ENCODE measurements around the gene SORT1. TPM values are rescaled to one million over a fixed set of nuclear protein-coding genes. Genes with fewer than 3 reads are reported as not detected.
A peak's percentile ranks its signal among the peaks of the same experiment; 100 is the strongest.
"Not testable (repeated sequence)": the region's sequence is repeated elsewhere in the genome, so short reads cannot be mapped to it uniquely, and the experiment has no call there.

SORT1 gene
- total RNA-seq, result 10 to 100 TPM in 3 of 6 experiments, 1 to 10 TPM in 3; 3.2 to 30.3 (median 13.7) TPM
- long read RNA-seq, partial matches to known transcripts, result 0 of 2 reads
- long read RNA-seq, other reads (novel, unspliced or antisense), result 2 of 2 reads

DNA sequence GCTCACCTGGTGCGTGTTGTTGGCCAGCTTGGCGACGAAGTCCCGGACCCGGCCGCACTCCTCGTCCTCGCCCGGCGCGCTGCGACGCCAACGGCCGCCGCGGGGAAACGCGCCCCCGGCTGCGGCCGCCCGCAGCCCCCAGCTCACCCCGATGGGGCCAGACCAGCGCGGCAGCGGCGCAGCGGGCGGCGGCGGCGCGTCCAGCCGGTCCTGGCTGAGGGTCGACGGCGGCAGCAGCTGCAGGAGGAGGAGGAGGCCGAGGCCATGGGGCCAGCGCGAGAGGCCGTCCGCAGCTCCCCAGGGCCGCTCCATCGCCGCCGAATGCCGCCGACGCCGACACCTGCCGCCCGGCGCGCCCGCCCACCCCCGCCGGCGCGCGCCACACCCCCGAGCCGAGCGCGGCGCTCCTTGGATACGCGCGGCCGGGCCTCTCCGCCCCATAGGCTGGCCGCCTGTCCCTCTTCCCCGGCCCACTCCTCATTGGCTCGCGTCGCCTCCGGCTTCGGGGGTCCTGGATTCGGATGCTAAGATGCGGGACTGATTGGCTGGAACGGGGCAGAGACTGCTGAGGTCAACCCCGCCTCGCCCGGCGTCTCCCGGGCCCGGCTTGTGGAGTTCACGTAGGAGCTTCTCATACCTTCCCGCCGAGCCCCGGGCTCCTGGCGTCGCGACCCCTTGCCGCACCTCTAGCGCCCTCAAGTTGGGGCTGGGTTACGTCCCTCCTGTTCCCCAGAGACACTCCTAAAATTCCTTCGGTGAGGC is at the start of gene SORT1:
Gene SORT1, minus strand, starts transcription at position 338 of the 762 bp plus-strand sequence. Its CDS starts 26 bp downstream, at position 312.
- Histone ChIP-seq H3K4me3 (peak within 1 kb of the TSS; percentile 39 to 62 (median 39)), H3K27ac (peak within 1 kb of the TSS in 1 of 3 donors; percentile 59), H3K9me3 (no peaks in the 10 kb centered on the region), H3K4me1 (peaks cover 0 to 34% (median 6%) of the 10 kb centered on the region in 4 donors), H3K36me3 (peaks cover 0 to 18% (median 6%) of the 10 kb centered on the region in 4 donors), H3K27me3 (no peaks in the 10 kb centered on the region)
- 0% methylated on average over 2 of the region's 98 CpGs for WGBS (ENCODE audit: insufficient coverage, low coverage, low lambda C conversion rate, missing lambda C conversion rate)
- ATAC-seq (peak; percentile 86 to 94 (median 88)), DNase-seq (peak; percentile 74 to 82 (median 79))
- TF ChIP-seq CTCF (IDR thresholded peaks at IDR 0.05) (no peak), POLR2A (IDR thresholded peaks at IDR 0.05) (peak; percentile 78)
- intact Hi-C loops (cut with DNase I), result loop anchor here in 1 of 2 donors (5.0 kb wide), 1 partner anchor 135 kb away; no protein-coding TSS in a partner anchor

- DNase-seq; H3K27ac ChIP-seq; intact Hi-C loops (cut with DNase I); H3K4me1 ChIP-seq; H3K27me3 ChIP-seq; H3K9me3 ChIP-seq; H3K4me3 ChIP-seq; ATAC-seq; H3K36me3 ChIP-seq: not testable (repeated sequence)
- WGBS (ENCODE audit: insufficient coverage, low coverage, low lambda C conversion rate, missing lambda C conversion rate), result 69% methylated on average over 11 of the region's 11 CpGs
Measured at GRCh38 chr1:109445949-109446695, 48.4 kb upstream of the SORT1 start.

- ATAC-seq, result no peak
- no peak for DNase-seq
- Histone ChIP-seq H3K36me3 (no peaks in the 10 kb centered on the region), H3K4me3 (no peak overlapping the region), H3K27me3 (no peaks in the 10 kb centered on the region), H3K4me1 (no peaks in the 10 kb centered on the region), H3K9me3 (no peaks in the 10 kb centered on the region), H3K27ac (no peak overlapping the region)
- TF ChIP-seq CTCF (IDR thresholded peaks at IDR 0.05) (no peak), POLR2A (IDR thresholded peaks at IDR 0.05) (no peak)
- 86% methylated on average over 1 of the region's 1 CpG for WGBS (ENCODE audit: insufficient coverage, low coverage, low lambda C conversion rate, missing lambda C conversion rate)
- intact Hi-C loops (cut with DNase I), result no loop called here
Measured at GRCh38 chr1:109444346-109444745, 46.6 kb upstream of the SORT1 start.

DNA sequence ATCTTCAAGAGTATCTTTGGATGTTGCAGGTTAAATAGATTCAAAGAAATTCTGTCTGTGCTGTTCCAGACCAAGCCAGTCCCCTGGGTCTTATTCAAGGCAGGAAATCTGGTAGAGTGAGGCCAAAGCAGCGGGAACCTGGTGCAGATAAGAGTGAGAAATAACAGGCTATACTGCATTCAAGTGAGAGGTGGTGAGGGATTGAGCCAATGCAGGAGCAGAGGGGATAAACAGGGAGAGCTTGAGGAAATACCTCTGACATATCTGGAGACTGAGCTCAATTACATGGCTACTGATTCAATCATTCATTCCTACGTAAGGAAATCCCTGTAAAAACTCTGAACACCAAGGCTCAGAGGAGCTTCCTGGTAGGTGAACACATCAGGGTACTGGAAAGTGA is 45.8 kb upstream of the SORT1 start:
- Histone ChIP-seq H3K4me3 (no peak overlapping the region), H3K27me3 (no peaks in the 10 kb centered on the region)
- WGBS (ENCODE audit: insufficient coverage, low coverage, low lambda C conversion rate, missing lambda C conversion rate), result 64% methylated on average over 2 of the region's 2 CpGs

More for the DNA sequence above, 45.8 kb upstream of the SORT1 start:
- DNase-seq (no peak), ATAC-seq (no peak)
- TF ChIP-seq CTCF (IDR thresholded peaks at IDR 0.05) (no peak), POLR2A (IDR thresholded peaks at IDR 0.05) (no peak)
- intact Hi-C loops (cut with DNase I), result no loop called here
- no peaks in the 10 kb centered on the region for H3K36me3 ChIP-seq
- no peak overlapping the region for H3K27ac ChIP-seq
- H3K4me1 ChIP-seq, result no peaks in the 10 kb centered on the region
- no peaks in the 10 kb centered on the region for H3K9me3 ChIP-seq
